ENCODE data around the gene ZBTB47.

The ZBTB47 gene

GRCh38 chr3:42665050-42665878, 11.8 kb downstream of the ZBTB47 start:
- DNase-seq (ENCODE audit: low read depth) = no peak

GRCh38 chr3:42666022-42666421, 12.5 kb downstream of the ZBTB47 start:
- no peak for DNase-seq (ENCODE audit: low read depth)

GRCh38 chr3:42666577-42666998, 13.1 kb downstream of the ZBTB47 start:
- DNase-seq (ENCODE audit: low read depth) = no peak

GRCh38 chr3:42667096-42667522, 13.6 kb downstream of the ZBTB47 start:
- no peak for DNase-seq (ENCODE audit: low read depth)

GRCh38 chr3:42667523-42668412, 14.3 kb downstream of the ZBTB47 start:
- no peak for DNase-seq (ENCODE audit: low read depth)

GRCh38 chr3:42668413-42668760, 14.9 kb downstream of the ZBTB47 start:
- no peak for DNase-seq (ENCODE audit: low read depth)

GRCh38 chr3:42668793-42669217, 15.3 kb downstream of the ZBTB47 start:
- DNase-seq (ENCODE audit: low read depth) = no peak

GRCh38 chr3:42670051-42670576, 16.6 kb downstream of the ZBTB47 start:
- DNase-seq (ENCODE audit: low read depth) = no peak

- DNase-seq (ENCODE audit: low read depth) = no peak
Measured at GRCh38 chr3:42670670-42671069, 17.2 kb downstream of the ZBTB47 start.

- no peak for DNase-seq (ENCODE audit: low read depth)
Measured at GRCh38 chr3:42672515-42672914, 19.0 kb downstream of the ZBTB47 start.

GRCh38 chr3:42673082-42673481, 19.6 kb downstream of the ZBTB47 start:
- no peak for DNase-seq (ENCODE audit: low read depth)

- DNase-seq (ENCODE audit: low read depth) = no peak
Measured at GRCh38 chr3:42674146-42674545, 20.6 kb downstream of the ZBTB47 start.

- DNase-seq (ENCODE audit: low read depth) = no peak
Measured at GRCh38 chr3:42675909-42676308, 22.4 kb downstream of the ZBTB47 start.

GRCh38 chr3:42678447-42678846, 24.9 kb downstream of the ZBTB47 start:
- no peak for DNase-seq (ENCODE audit: low read depth)

- DNase-seq (ENCODE audit: low read depth) = no peak
Measured at GRCh38 chr3:42680271-42680670, 26.8 kb downstream of the ZBTB47 start.

- DNase-seq (ENCODE audit: low read depth) = no peak
Measured at GRCh38 chr3:42680806-42681205, 27.3 kb downstream of the ZBTB47 start.

GRCh38 chr3:42681361-42682038, 28.0 kb downstream of the ZBTB47 start:
- no peak for DNase-seq (ENCODE audit: low read depth)

- DNase-seq (ENCODE audit: low read depth) = no peak
Measured at GRCh38 chr3:42682301-42683070, 29.0 kb downstream of the ZBTB47 start.

GRCh38 chr3:42683875-42684598, 30.5 kb downstream of the ZBTB47 start:
- DNase-seq (ENCODE audit: low read depth) = no peak

- no peak for DNase-seq (ENCODE audit: low read depth)
Measured at GRCh38 chr3:42684632-42685362, 31.3 kb downstream of the ZBTB47 start.

All from activated T-helper 1 cell treated with Interleukin-2 at 50 U/mL for 16 hours (primary cell).